Neural progenitor cell (in vitro differentiated cells): ENCODE data around the gene TTC38.
"Not testable (repeated sequence)": the region's sequence is repeated elsewhere in the genome, so short reads cannot be mapped to it uniquely, and the experiment has no call there.

Experiments used
- EZH2 ChIP-seq: fragments of 200-600 bp; sonication (generic); IDR thresholded peaks from 2 replicates; pipeline ENCODE4 v1.6.1; 2017; ENCODE audit warnings: antibody characterized with exemption, mild to moderate bottlenecking, moderate library complexity
- EZH2phosphoT487 ChIP-seq: fragments of 200-600 bp; sonication (generic); IDR thresholded peaks from 2 replicates; pipeline ENCODE4 v1.6.1; 2017; ENCODE audit warnings: antibody characterized with exemption
- TF ChIP-seq, protein P1 (sequence below): fragments of 200-600 bp; sonication (generic); IDR thresholded peaks from 2 replicates; pipeline ENCODE4 v1.5.1; 2017; ENCODE audit warnings: antibody characterized with exemption, mild to moderate bottlenecking

DNA sequence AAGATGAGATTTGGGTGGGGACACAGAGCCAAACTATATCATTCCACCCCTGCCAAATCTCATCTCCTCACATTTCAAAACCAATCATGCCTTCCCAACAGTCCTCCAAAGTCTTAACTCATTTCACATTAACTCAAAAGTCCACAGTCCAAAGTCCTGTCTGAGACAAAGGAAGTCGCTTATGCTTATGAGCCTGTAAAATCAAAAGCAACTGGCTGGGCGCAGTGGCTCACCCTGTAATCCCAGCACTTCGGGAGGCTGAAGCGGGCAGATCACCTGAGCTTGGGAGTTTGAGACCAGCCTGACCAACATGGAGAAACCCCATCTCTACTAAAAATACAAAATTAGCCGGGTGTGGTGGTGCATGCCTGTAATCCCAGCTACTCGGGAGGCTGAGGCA is 3.3 kb upstream of the TTC38 start:
- TF ChIP-seq, protein P1, sequence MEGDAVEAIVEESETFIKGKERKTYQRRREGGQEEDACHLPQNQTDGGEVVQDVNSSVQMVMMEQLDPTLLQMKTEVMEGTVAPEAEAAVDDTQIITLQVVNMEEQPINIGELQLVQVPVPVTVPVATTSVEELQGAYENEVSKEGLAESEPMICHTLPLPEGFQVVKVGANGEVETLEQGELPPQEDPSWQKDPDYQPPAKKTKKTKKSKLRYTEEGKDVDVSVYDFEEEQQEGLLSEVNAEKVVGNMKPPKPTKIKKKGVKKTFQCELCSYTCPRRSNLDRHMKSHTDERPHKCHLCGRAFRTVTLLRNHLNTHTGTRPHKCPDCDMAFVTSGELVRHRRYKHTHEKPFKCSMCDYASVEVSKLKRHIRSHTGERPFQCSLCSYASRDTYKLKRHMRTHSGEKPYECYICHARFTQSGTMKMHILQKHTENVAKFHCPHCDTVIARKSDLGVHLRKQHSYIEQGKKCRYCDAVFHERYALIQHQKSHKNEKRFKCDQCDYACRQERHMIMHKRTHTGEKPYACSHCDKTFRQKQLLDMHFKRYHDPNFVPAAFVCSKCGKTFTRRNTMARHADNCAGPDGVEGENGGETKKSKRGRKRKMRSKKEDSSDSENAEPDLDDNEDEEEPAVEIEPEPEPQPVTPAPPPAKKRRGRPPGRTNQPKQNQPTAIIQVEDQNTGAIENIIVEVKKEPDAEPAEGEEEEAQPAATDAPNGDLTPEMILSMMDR, result not testable (repeated sequence)
- TF ChIP-seq EZH2, EZH2phosphoT487: not testable (repeated sequence)
